ENCODE data around the gene TGFB2. TPM values are rescaled to one million over a fixed set of nuclear protein-coding genes. Genes with fewer than 3 reads are reported as not detected.

The TGFB2 gene
- total RNA-seq, 2 experiments from 2014 or later: 0.11 TPM

- POLR2A ChIA-PET: no interaction called here
- Histone ChIP-seq H3K36me3 (ENCODE audit: insufficient read depth, low read length) (no peaks in the 10 kb centered on the region), H3K9me3 (ENCODE audit: control insufficient read depth in 1 of 2, insufficient read depth in 1 of 2, low read length in 2 of 2) (no peaks in the 10 kb centered on the region), H3K4me1 (ENCODE audit: insufficient read depth, low read length) (no peaks in the 10 kb centered on the region), H3K4me3 (ENCODE audit: low read length) (no peak overlapping the region), H3K27me3 (ENCODE audit: control insufficient read depth in 1 of 2, insufficient read depth in 2 of 2, low read length in 2 of 2) (no peaks in the 10 kb centered on the region), H3K27ac (ENCODE audit: low read depth in 1 of 2, low read length in 2 of 2) (no peak overlapping the region)
- ATAC-seq (ENCODE audit: poor library complexity) (no peak), DNase-seq (no peak)
- intact Hi-C loops (cut with DNase I, micrococcal nuclease): no loop called here
- CTCF ChIA-PET: no interaction called here
- Mint-ChIP-seq H3K9me3 (no peaks in the 10 kb centered on the region), H3K36me3 (ENCODE audit: low read depth) (no peaks in the 10 kb centered on the region), H3K4me1 (ENCODE audit: low read depth) (no peaks in the 10 kb centered on the region), H3K4me3 (no peak overlapping the region), H3K27me3 (peaks cover 13% of the 10 kb centered on the region), H3K27ac (no peak overlapping the region)
- TF ChIP-seq, protein P1, sequence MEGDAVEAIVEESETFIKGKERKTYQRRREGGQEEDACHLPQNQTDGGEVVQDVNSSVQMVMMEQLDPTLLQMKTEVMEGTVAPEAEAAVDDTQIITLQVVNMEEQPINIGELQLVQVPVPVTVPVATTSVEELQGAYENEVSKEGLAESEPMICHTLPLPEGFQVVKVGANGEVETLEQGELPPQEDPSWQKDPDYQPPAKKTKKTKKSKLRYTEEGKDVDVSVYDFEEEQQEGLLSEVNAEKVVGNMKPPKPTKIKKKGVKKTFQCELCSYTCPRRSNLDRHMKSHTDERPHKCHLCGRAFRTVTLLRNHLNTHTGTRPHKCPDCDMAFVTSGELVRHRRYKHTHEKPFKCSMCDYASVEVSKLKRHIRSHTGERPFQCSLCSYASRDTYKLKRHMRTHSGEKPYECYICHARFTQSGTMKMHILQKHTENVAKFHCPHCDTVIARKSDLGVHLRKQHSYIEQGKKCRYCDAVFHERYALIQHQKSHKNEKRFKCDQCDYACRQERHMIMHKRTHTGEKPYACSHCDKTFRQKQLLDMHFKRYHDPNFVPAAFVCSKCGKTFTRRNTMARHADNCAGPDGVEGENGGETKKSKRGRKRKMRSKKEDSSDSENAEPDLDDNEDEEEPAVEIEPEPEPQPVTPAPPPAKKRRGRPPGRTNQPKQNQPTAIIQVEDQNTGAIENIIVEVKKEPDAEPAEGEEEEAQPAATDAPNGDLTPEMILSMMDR (IDR thresholded peaks at IDR 0.05): no peak
These were observed 140.2 kb downstream of the TGFB2 start for GRCh38 chr1:218485241-218485928.

DNA sequence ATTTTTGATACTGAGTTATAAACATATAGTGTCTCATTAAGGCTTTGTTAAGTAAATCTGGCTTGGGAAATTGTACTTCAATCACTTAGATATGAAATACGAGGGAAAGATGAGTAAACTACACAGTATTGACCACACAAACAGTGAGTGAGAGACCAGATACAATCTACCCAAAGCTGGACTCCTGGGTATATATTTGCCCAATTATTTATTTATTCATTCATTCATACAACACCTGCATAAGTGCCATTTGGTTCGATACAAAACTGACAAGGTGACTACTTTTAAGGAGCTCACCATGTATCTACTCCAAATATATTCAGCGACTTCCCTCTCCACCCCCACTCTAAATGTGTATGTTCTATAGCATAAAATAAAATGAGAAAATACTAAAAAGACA, 143.4 kb downstream of the TGFB2 start:
- DNase-seq: no peak
- no peak overlapping the region for H3K27ac ChIP-seq (ENCODE audit: low read depth in 1 of 2, low read length in 2 of 2)
- no peaks in the 10 kb centered on the region for H3K4me1 Mint-ChIP-seq (ENCODE audit: low read depth)
- TF ChIP-seq, protein P1 (IDR thresholded peaks at IDR 0.05): no peak
- ChIA-PET CTCF (no interaction called here), POLR2A (no interaction called here)
- no peak overlapping the region for H3K4me3 ChIP-seq (ENCODE audit: low read length)
- ATAC-seq (ENCODE audit: poor library complexity): no peak
- H3K9me3 ChIP-seq (ENCODE audit: control insufficient read depth in 1 of 2, insufficient read depth in 1 of 2, low read length in 2 of 2): no peaks in the 10 kb centered on the region
- H3K27me3 ChIP-seq (ENCODE audit: control insufficient read depth in 1 of 2, insufficient read depth in 2 of 2, low read length in 2 of 2): no peaks in the 10 kb centered on the region
- H3K4me1 ChIP-seq (ENCODE audit: insufficient read depth, low read length): no peaks in the 10 kb centered on the region
- no peaks in the 10 kb centered on the region for H3K36me3 Mint-ChIP-seq (ENCODE audit: low read depth)
- H3K4me3 Mint-ChIP-seq: no peak overlapping the region
- intact Hi-C loops (cut with DNase I, micrococcal nuclease): no loop called here
- no peaks in the 10 kb centered on the region for H3K9me3 Mint-ChIP-seq
- H3K27me3 Mint-ChIP-seq: peaks cover 4% of the 10 kb centered on the region
- H3K27ac Mint-ChIP-seq: no peak overlapping the region
- no peaks in the 10 kb centered on the region for H3K36me3 ChIP-seq (ENCODE audit: insufficient read depth, low read length)

- TF ChIP-seq, protein P1 (IDR thresholded peaks at IDR 0.05): no peak
- no peak overlapping the region for H3K4me3 Mint-ChIP-seq
- no peak for ATAC-seq (ENCODE audit: poor library complexity)
- Histone ChIP-seq H3K4me3 (ENCODE audit: low read length) (no peak overlapping the region), H3K36me3 (ENCODE audit: insufficient read depth, low read length) (no peaks in the 10 kb centered on the region), H3K27ac (ENCODE audit: low read depth in 1 of 2, low read length in 2 of 2) (no peak overlapping the region), H3K9me3 (ENCODE audit: control insufficient read depth in 1 of 2, insufficient read depth in 1 of 2, low read length in 2 of 2) (no peaks in the 10 kb centered on the region), H3K27me3 (ENCODE audit: control insufficient read depth in 1 of 2, insufficient read depth in 2 of 2, low read length in 2 of 2) (no peaks in the 10 kb centered on the region), H3K4me1 (ENCODE audit: insufficient read depth, low read length) (no peaks in the 10 kb centered on the region)
- POLR2A ChIA-PET: no interaction called here
- H3K36me3 Mint-ChIP-seq (ENCODE audit: low read depth): no peaks in the 10 kb centered on the region
- H3K4me1 Mint-ChIP-seq (ENCODE audit: low read depth): no peaks in the 10 kb centered on the region
- intact Hi-C loops (cut with DNase I, micrococcal nuclease): no loop called here
- H3K9me3 Mint-ChIP-seq: no peaks in the 10 kb centered on the region
- peaks cover 4% of the 10 kb centered on the region for H3K27me3 Mint-ChIP-seq
- CTCF ChIA-PET: no interaction called here
- no peak overlapping the region for H3K27ac Mint-ChIP-seq
- DNase-seq: no peak
These were observed 143.8 kb downstream of the TGFB2 start for GRCh38 chr1:218488986-218489385.

All from CD4-positive, alpha-beta T cell (primary cell).